ENCODE data around the gene IFNAR2.

Gene IFNAR2

DNA sequence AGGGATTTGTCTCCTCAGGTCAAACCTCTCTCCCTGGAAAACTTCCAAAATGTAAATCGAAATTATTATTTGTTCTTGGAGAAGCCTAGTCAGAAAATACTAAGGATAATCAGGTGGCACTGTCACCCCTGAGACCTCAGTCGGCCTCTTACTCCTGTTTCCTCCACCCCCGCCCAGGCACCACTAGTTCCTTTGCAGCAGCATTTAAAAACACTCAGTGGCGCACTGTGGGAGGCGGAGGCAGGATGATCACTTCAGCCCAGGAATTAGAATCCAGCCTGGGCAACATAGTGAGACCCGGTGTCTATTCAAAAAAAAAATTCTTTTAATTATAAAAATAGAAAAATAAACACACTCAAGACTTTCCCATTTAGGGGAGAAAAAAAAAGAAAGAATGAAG, 18.0 kb upstream of the IFNAR2 start:
- TF ChIP-seq, protein P1, sequence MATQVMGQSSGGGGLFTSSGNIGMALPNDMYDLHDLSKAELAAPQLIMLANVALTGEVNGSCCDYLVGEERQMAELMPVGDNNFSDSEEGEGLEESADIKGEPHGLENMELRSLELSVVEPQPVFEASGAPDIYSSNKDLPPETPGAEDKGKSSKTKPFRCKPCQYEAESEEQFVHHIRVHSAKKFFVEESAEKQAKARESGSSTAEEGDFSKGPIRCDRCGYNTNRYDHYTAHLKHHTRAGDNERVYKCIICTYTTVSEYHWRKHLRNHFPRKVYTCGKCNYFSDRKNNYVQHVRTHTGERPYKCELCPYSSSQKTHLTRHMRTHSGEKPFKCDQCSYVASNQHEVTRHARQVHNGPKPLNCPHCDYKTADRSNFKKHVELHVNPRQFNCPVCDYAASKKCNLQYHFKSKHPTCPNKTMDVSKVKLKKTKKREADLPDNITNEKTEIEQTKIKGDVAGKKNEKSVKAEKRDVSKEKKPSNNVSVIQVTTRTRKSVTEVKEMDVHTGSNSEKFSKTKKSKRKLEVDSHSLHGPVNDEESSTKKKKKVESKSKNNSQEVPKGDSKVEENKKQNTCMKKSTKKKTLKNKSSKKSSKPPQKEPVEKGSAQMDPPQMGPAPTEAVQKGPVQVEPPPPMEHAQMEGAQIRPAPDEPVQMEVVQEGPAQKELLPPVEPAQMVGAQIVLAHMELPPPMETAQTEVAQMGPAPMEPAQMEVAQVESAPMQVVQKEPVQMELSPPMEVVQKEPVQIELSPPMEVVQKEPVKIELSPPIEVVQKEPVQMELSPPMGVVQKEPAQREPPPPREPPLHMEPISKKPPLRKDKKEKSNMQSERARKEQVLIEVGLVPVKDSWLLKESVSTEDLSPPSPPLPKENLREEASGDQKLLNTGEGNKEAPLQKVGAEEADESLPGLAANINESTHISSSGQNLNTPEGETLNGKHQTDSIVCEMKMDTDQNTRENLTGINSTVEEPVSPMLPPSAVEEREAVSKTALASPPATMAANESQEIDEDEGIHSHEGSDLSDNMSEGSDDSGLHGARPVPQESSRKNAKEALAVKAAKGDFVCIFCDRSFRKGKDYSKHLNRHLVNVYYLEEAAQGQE (IDR thresholded peaks at IDR 0.05; ENCODE audit: insufficient read depth in 1 of 2, low read depth in 2 of 2, low read length in 2 of 2), result no peak
- TF ChIP-seq POLR2AphosphoS5 (IDR thresholded peaks at IDR 0.05; ENCODE audit: low read depth, low read length) (no peak), SIN3A (IDR thresholded peaks at IDR 0.05; ENCODE audit: borderline replicate concordance, insufficient read depth, low read length) (no peak), TAF1 (IDR thresholded peaks at IDR 0.05; ENCODE audit: borderline replicate concordance, insufficient read depth, low read length) (no peak), FOXP2 (optimal IDR thresholded peaks at IDR 0.05; ENCODE audit: borderline replicate concordance, extremely low read depth, extremely low read length, insufficient read depth) (no peak)

DNA sequence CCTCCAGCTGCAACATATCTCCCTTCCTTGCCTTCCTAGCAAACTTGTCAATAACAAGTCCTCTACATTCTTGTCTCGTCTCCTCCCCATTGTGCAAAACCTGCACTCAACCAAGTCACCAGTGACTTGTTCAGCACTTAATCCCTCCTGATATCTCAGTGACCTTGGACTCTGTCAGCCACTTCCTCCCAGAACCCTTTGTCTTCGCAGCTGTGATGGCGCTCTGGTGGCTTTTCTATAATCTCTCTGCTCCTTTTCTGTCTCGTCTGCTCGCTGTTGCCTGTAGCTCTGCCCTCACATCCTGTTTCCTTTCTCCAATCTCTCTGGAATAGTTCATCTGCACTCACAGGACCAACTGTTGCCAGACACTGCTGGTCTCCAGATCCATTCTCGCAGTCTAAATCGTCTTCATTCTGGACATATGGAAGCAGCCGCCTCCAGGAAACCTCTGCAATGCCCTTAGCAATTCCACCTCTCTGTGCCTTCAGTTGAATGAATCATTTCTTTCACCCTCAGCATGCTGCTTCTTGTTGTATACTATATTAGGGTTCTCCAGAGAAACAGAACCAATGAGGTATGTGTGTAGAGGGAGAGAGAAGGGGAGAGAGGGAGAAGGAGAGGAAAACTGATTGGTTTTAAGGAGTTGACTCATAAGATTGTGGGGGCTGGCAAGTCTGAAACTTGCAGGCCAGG, 17.4 kb upstream of the IFNAR2 start:
- TF ChIP-seq, protein P1 (IDR thresholded peaks at IDR 0.05; ENCODE audit: insufficient read depth in 1 of 2, low read depth in 2 of 2, low read length in 2 of 2), result no peak
- TF ChIP-seq POLR2AphosphoS5 (IDR thresholded peaks at IDR 0.05; ENCODE audit: low read depth, low read length) (peak; percentile 24; the same call in 1 of the 2 replicates), SIN3A (IDR thresholded peaks at IDR 0.05; ENCODE audit: borderline replicate concordance, insufficient read depth, low read length) (no peak), TAF1 (IDR thresholded peaks at IDR 0.05; ENCODE audit: borderline replicate concordance, insufficient read depth, low read length) (no peak), FOXP2 (optimal IDR thresholded peaks at IDR 0.05; ENCODE audit: borderline replicate concordance, extremely low read depth, extremely low read length, insufficient read depth) (peak; percentile 49)

DNA sequence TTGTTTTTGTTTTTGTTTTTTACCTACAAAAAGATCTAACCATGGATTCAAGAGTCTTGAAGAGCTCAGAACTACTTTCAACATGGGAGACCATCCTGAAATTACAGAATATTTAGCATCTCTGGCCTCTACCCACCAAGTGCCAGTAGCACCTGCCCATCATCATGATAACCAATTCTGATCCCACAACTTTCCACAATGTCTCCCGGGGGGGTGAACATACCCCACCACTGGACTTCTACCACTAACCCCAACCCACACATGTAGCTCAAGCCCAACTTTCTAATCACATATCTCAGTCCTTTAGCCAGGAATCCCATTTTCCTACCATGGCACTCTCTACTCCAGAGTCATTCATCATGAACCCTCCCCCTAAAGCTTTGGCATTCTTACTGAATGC, 15.7 kb upstream of the IFNAR2 start:
- TF ChIP-seq SIN3A (IDR thresholded peaks at IDR 0.05; ENCODE audit: borderline replicate concordance, insufficient read depth, low read length) (no peak), POLR2AphosphoS5 (IDR thresholded peaks at IDR 0.05; ENCODE audit: low read depth, low read length) (no peak), FOXP2 (optimal IDR thresholded peaks at IDR 0.05; ENCODE audit: borderline replicate concordance, extremely low read depth, extremely low read length, insufficient read depth) (no peak), TAF1 (IDR thresholded peaks at IDR 0.05; ENCODE audit: borderline replicate concordance, insufficient read depth, low read length) (no peak)
- TF ChIP-seq, protein P1 (IDR thresholded peaks at IDR 0.05; ENCODE audit: insufficient read depth in 1 of 2, low read depth in 2 of 2, low read length in 2 of 2), result no peak

DNA sequence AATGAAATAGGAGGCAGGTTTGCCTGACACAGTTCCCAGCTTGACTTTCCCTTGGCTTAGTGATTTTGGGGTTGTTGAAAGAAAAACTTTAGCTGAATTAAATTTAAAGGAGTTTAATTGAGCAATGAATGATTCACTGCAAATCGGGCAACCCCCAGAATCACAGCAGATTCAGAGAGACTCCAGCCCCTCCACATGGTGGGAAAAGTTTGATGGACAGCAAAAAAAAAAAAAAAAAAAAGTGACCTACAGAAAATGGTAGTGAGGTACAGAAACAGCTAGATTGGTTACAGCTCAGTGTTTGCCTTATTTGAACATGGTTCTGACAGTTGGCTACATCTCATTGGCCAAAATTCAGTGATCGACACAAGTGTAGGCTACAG, 12.6 kb upstream of the IFNAR2 start:
- TF ChIP-seq SIN3A (IDR thresholded peaks at IDR 0.05; ENCODE audit: borderline replicate concordance, insufficient read depth, low read length), result no peak
- TF ChIP-seq, protein P1 (IDR thresholded peaks at IDR 0.05; ENCODE audit: insufficient read depth in 1 of 2, low read depth in 2 of 2, low read length in 2 of 2), result no peak
- no peak for TF ChIP-seq POLR2AphosphoS5 (IDR thresholded peaks at IDR 0.05; ENCODE audit: low read depth, low read length)
- TF ChIP-seq FOXP2 (optimal IDR thresholded peaks at IDR 0.05; ENCODE audit: borderline replicate concordance, extremely low read depth, extremely low read length, insufficient read depth), result no peak
- TF ChIP-seq TAF1 (IDR thresholded peaks at IDR 0.05; ENCODE audit: borderline replicate concordance, insufficient read depth, low read length), result no peak
